ENCODE measurements around the gene DTWD2.

- TF ChIP-seq EZH2 (IDR thresholded peaks at IDR 0.05; ENCODE audit: borderline replicate concordance, low read length) (no peak), CTCF (IDR thresholded peaks at IDR 0.05; ENCODE audit: low read length) (no peak)
Measured at GRCh38 chr5:118996098-118996497, 7.8 kb upstream of the DTWD2 start.
